ENCODE measurements around the gene PPID.

GRCh38 chr4:158669310-158669709 is 53.9 kb downstream of the PPID start:
- TF ChIP-seq ZNF512 (CRISPR knock-in tag; IDR thresholded peaks at IDR 0.05) (no peak), TBP (CRISPR knock-in tag; IDR thresholded peaks at IDR 0.05) (no peak), NFIC (IDR thresholded peaks at IDR 0.05; ENCODE audit: low read length) (no peak), CTCF (CRISPR knock-in tag; IDR thresholded peaks at IDR 0.05) (no peak), BHLHE40 (IDR thresholded peaks at IDR 0.05; ENCODE audit: low read length) (no peak), ZBTB4 (CRISPR knock-in tag; IDR thresholded peaks at IDR 0.05; ENCODE audit: borderline replicate concordance) (no peak), FOSL1 (CRISPR knock-in tag; IDR thresholded peaks at IDR 0.05; ENCODE audit: borderline replicate concordance) (no peak), TP53 (CRISPR knock-in tag; conservative IDR thresholded peaks at IDR 0.05) (no peak), PBX2 (CRISPR knock-in tag; IDR thresholded peaks at IDR 0.05) (no peak)

All from HepG2 (cell line).